Astrocyte of the cerebellum (primary cell): Measurements from ENCODE around the gene POLDIP2.

ENCODE experiments used
- DNase-seq: peaks from one replicate; pipeline ENCODE4 v3.0.0-alpha.2; 2011; ENCODE audit warnings: low read depth
- H3K4me3 ChIP-seq: 2 replicates; pipeline ENCODE4 v1.5.1; 2011; ENCODE audit warnings: mild to moderate bottlenecking, low read depth, low read length, moderate library complexity
- in situ Hi-C: cut with HindIII; loops from 2 replicates; pipeline ENCODE4 v1.10.0; 2017; ENCODE audit warnings: low sequenced_read_pairs
- TF ChIP-seq, protein P1 (sequence below): IDR thresholded peaks from 2 replicates; pipeline ENCODE4 v1.5.1; 2012; ENCODE audit warnings: low read length, low read depth, moderate library complexity, mild to moderate bottlenecking; ENCODE audit errors: missing control alignments

POLDIP2 gene

DNA sequence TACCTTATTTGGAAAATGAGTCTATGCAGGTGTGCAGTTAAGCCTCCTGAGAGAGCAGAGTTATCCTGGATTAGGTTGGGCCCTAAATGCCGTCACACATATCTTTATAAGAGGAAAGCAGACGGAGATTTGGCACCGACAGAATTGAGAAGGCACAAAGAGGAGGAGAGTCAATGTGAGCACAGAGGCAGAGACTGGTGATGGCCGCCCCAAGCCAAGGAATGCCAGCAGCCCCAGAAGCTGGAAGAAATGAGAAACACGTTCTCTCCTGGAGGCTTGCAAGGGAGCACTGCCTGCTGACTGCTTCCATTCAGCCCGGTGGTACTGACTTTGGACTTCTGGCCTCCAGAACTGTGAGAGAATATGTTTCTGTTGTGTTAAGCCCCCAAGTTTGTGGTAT, 45.5 kb upstream of the POLDIP2 start:
- no peak overlapping the region for H3K4me3 ChIP-seq
- in situ Hi-C loops, result no loop called here
- no peak for DNase-seq
- TF ChIP-seq, protein P1, sequence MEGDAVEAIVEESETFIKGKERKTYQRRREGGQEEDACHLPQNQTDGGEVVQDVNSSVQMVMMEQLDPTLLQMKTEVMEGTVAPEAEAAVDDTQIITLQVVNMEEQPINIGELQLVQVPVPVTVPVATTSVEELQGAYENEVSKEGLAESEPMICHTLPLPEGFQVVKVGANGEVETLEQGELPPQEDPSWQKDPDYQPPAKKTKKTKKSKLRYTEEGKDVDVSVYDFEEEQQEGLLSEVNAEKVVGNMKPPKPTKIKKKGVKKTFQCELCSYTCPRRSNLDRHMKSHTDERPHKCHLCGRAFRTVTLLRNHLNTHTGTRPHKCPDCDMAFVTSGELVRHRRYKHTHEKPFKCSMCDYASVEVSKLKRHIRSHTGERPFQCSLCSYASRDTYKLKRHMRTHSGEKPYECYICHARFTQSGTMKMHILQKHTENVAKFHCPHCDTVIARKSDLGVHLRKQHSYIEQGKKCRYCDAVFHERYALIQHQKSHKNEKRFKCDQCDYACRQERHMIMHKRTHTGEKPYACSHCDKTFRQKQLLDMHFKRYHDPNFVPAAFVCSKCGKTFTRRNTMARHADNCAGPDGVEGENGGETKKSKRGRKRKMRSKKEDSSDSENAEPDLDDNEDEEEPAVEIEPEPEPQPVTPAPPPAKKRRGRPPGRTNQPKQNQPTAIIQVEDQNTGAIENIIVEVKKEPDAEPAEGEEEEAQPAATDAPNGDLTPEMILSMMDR, result no peak

DNA sequence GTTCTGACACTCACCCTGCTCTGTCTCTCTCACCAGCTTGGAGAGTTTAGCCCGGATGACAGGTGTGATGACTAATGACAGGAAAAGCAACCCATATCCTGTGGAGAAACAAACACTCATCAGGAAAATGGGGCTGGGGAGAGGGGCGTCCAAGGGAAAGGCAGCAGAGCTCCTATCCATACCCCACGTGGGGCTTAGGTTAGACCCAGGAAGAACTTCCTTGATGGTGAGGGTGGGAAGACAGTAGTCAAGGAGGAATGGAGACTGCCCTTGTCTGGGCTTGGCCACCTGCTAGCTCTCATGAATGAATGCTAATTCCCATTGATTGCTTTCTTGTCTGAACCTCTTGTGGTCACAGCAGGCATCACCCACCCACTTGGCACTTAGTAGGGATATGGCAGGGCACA, 44.9 kb upstream of the POLDIP2 start:
- in situ Hi-C loops, result no loop called here
- no peak for DNase-seq
- H3K4me3 ChIP-seq, result no peak overlapping the region
- TF ChIP-seq, protein P1, result no peak

DNA sequence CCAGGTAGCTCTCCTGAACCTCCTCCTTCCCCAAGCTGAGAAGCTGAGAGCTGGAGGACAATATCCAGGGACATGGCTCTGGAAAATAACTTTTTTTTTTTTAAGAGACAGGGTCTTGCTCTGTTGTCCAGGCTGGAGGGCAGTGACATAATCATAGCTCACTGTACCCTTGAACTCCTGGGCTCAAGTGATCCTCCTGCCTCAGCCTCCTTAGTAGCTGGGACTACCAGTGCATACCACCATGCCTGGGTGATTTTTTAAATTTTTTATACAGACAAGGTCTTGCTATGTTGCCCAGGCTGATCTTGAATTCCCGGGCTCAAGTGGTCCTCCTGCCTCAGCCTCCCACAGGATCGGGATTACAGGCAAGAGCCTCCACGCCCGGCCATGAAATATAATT, 42.5 kb upstream of the POLDIP2 start:
- in situ Hi-C loops, result no loop called here
- H3K4me3 ChIP-seq, result no peak overlapping the region
- DNase-seq, result no peak
- TF ChIP-seq, protein P1, result no peak

DNA sequence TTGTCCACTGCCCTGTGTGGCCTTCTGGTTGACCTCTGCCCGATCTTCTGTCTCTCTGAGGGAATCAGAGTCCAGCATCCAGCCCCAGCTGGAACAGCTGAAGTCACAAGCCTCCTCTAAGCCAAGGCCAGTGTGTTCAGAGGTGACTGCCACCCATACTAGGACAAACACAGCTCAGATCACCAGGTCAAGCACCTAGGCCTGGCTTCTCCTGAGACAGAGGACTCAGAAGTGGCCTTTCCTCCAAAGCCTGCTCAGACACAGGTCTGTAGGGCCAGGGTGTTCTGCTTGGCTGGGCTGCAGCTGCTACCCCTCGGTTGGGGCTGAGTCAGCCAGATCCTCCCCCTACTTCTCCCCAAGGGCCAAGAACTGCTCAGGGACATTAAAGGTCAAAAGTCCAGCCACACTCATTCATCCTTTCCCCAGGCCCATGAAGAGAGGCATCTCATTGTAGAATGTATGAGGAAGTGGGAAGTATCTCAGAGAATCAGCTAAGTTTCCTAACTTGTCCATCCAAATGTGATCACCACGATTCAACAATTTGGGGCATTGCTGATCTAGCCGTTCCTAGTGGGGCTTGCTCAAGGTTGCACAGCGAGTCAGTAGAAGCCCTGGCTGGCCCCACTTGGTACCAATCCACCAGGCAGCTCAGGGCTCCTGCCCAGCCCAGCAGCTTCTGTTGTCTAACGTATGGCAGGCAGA, 41.1 kb upstream of the POLDIP2 start:
- DNase-seq, result no peak
- TF ChIP-seq, protein P1, result no peak
- no peak overlapping the region for H3K4me3 ChIP-seq
- in situ Hi-C loops, result no loop called here

DNA sequence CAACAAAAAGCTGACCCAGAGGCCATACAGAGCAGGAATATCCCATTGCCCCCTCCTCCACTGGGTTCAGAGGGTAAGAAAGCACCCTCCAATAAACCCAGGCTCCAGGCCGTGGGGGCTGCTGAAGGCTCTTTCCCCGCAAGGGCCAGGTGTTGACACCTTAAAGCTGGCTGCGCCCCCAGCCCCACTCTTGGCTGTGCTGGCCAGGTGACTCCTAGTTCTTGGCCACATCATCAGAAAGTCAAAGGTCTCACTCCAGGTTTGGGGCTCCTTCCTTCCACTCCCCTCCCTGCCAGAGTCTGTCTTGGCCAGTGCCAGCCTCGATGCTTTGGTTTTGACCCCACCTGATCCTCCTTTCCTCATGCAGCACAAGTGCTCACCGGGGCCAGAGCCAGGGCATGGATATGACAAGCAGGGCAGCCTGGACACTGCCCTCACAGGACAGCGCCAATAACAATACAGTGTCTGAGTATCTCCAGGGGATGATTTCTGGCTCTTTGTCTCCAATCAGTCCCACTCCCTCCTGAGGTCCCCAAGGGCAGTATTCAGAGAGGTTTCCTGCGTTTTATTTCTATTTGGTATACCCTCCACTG, 40.5 kb upstream of the POLDIP2 start:
- no peak for DNase-seq
- in situ Hi-C loops, result no loop called here
- H3K4me3 ChIP-seq, result no peak overlapping the region
- TF ChIP-seq, protein P1, result no peak

DNA sequence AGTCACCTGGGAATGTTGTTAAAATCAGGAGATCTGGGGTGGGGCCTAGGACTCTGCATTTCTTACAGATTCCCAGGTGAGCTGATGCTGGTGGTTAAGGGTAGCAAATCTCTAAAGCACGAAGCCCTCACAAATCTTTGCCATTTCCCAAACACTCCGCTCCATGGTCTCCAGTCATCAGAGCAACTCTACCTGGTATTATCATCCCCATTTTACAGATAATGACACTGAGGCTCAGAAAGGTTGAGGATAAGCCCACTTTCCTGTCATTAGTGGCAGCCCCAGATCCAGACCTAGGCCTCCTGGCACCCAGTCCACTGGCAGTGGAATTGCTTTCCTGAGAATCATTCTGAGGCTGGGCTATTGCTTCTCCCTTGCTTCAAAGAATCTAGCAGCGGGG, 39.9 kb upstream of the POLDIP2 start:
- TF ChIP-seq, protein P1, result no peak
- no peak overlapping the region for H3K4me3 ChIP-seq
- no peak for DNase-seq
- in situ Hi-C loops, result no loop called here
